ENCODE data around the gene LHX8. TPM values are rescaled to one million over a fixed set of nuclear protein-coding genes. Genes with fewer than 3 reads are reported as not detected.
"Not testable (repeated sequence)": the region's sequence is repeated elsewhere in the genome, so short reads cannot be mapped to it uniquely, and the experiment has no call there.

LHX8 gene
- total RNA-seq, 4 donors from 2014 or later: 0.23 to 1.3 TPM; not detected in 2

GRCh38 chr1:75099581-75099980 lies 34.6 kb upstream of the LHX8 start:
- no peak for TF ChIP-seq POLR2A (IDR thresholded peaks at IDR 0.05)
- TF ChIP-seq, protein P1, sequence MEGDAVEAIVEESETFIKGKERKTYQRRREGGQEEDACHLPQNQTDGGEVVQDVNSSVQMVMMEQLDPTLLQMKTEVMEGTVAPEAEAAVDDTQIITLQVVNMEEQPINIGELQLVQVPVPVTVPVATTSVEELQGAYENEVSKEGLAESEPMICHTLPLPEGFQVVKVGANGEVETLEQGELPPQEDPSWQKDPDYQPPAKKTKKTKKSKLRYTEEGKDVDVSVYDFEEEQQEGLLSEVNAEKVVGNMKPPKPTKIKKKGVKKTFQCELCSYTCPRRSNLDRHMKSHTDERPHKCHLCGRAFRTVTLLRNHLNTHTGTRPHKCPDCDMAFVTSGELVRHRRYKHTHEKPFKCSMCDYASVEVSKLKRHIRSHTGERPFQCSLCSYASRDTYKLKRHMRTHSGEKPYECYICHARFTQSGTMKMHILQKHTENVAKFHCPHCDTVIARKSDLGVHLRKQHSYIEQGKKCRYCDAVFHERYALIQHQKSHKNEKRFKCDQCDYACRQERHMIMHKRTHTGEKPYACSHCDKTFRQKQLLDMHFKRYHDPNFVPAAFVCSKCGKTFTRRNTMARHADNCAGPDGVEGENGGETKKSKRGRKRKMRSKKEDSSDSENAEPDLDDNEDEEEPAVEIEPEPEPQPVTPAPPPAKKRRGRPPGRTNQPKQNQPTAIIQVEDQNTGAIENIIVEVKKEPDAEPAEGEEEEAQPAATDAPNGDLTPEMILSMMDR (IDR thresholded peaks at IDR 0.05): no peak
- WGBS, 2 donors: 71 to 83% methylated on average over 2 of the region's 2 CpGs
- H3K27me3 ChIP-seq: no peaks in the 10 kb centered on the region
- no peaks in the 10 kb centered on the region for H3K9me3 ChIP-seq
- intact Hi-C loops (cut with DNase I): no loop called here
- H3K27ac ChIP-seq: no peak overlapping the region
- H3K4me1 ChIP-seq: no peaks in the 10 kb centered on the region
- no peak overlapping the region for H3K4me3 ChIP-seq
- H3K36me3 ChIP-seq: no peaks in the 10 kb centered on the region
- no peak for DNase-seq

DNA sequence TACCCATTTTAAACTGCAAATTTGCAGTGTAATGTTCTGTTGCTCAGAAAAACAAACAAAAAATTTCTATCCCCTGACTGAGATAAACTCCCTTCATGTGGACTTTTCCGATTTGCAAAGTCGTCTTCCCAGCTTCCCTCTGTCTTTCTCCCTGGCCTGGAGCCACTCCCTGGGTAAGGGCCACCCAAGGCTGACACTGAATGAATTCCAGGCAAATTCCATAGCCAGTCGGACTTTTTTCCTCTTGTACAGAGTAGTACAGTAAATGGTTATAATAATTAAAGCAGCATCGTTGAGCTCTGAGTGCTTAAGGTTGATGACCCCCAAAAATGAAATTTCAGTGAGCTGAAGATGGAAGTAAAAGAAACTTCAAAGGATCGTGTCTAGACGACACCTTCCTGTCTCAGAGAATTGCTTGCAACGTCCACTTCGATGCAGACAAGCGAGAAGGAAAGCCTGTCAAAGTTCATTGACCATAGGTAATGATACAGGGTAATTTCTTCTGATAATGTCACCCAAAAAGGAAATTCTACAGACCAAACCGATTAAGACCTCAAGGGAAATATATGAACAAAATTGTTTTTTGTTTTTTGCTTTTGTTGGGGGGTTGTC lies 33.6 kb upstream of the LHX8 start:
- no peak overlapping the region for H3K4me3 ChIP-seq

GRCh38 chr1:75112362-75112951 lies 21.7 kb upstream of the LHX8 start:
- intact Hi-C loops (cut with DNase I); H3K27ac ChIP-seq; H3K4me1 ChIP-seq; H3K4me3 ChIP-seq; H3K27me3 ChIP-seq; H3K36me3 ChIP-seq; H3K9me3 ChIP-seq; DNase-seq: not testable (repeated sequence)
- WGBS, 2 donors: 87% methylated on average over 18 of the region's 26 CpGs

More for the DNA sequence above, 33.6 kb upstream of the LHX8 start:
- intact Hi-C loops (cut with DNase I): no loop called here
- no peak for TF ChIP-seq POLR2A (IDR thresholded peaks at IDR 0.05)
- TF ChIP-seq, protein P1 (IDR thresholded peaks at IDR 0.05): no peak
- WGBS, 2 donors: 53 to 61% methylated on average over 10 of the region's 10 CpGs
- no peak for DNase-seq
- Histone ChIP-seq H3K27me3 (no peaks in the 10 kb centered on the region), H3K9me3 (no peaks in the 10 kb centered on the region), H3K27ac (no peak overlapping the region), H3K36me3 (no peaks in the 10 kb centered on the region), H3K4me1 (no peaks in the 10 kb centered on the region)

GRCh38 chr1:75115654-75116053 lies 18.5 kb upstream of the LHX8 start:
- no peaks in the 10 kb centered on the region for H3K9me3 ChIP-seq
- H3K27me3 ChIP-seq: no peaks in the 10 kb centered on the region
- TF ChIP-seq, protein P1 (IDR thresholded peaks at IDR 0.05): no peak
- no peak for TF ChIP-seq POLR2A (IDR thresholded peaks at IDR 0.05)
- no peaks in the 10 kb centered on the region for H3K4me1 ChIP-seq
- intact Hi-C loops (cut with DNase I): no loop called here
- no peak for DNase-seq
- H3K4me3 ChIP-seq: no peak overlapping the region
- H3K36me3 ChIP-seq: no peaks in the 10 kb centered on the region
- no peak overlapping the region for H3K27ac ChIP-seq

- Histone ChIP-seq H3K27ac (no peak overlapping the region), H3K27me3 (peaks cover 0 to 56% (median 3%) of the 10 kb centered on the region in 4 donors), H3K4me3 (no peak overlapping the region), H3K36me3 (no peaks in the 10 kb centered on the region), H3K9me3 (peaks cover 0 to 4% (median 0%) of the 10 kb centered on the region in 3 donors), H3K4me1 (no peaks in the 10 kb centered on the region)
- WGBS, 2 donors: 67 to 74% methylated on average over 1 of the region's 1 CpG
- no peak for DNase-seq
- TF ChIP-seq, protein P1 (IDR thresholded peaks at IDR 0.05): no peak
- intact Hi-C loops (cut with DNase I): no loop called here
Observed at GRCh38 chr1:75123756-75124155, 10.4 kb upstream of the LHX8 start.
